Stimulated activated CD8-positive, alpha-beta memory T cell treated with anti-CD3 and anti-CD28 coated beads, Interleukin-12 subunit alpha, Interleukin-12 subunit beta, amount 100 ng/mL, for 1 hour (primary cell): ENCODE data around the gene CSNK2A1.
"Not testable (repeated sequence)": the region's sequence is repeated elsewhere in the genome, so short reads cannot be mapped to it uniquely, and the experiment has no call there.

Source experiments
- DNase-seq: peaks from one replicate; pipeline ENCODE4 v3.0.0-alpha.2; 2020; ENCODE audit warnings: low read depth

CSNK2A1 gene

DNA sequence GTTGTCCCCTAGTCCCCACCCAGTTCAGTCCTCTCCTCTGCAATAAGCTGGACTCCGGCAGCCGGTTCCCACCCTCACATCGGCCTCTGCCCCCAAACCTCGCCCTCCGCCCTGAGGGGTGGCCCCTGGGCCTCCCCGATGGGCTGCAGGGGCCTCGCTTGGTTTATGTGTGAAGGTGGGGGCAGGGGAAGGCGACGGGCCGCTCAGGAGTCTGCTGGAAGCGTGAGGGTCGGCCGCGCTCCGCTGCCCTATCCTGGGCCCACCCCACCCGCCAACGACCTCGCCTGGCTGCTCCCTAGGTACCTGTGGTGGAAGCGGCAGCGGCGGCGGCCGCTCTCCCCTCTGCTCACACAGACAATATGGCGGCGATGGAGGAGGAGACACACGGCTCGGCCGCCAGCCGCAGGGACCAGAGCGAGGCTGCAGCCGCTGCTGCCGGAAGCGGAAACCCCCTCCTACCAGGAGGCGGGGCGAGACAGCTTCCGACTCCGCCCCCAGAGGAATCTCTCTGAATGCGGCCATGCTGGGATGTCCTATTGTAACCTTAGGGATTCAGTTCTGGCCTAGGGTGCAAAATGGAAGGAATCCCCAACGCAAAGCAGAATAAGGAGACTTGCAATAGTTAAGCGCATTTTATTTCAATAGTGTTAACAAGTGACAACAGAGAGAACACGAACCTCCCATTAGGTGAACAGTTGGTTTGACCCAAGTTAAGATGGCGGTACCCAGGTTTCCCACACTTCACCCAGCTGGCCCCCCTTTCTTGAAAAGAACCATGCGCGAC lies at the start of gene CSNK2A1:
Gene CSNK2A1, minus strand, starts transcription at position 422 of the 784 bp plus-strand sequence. CDS start 35,239 bp downstream, outside the sequence.
- peak; percentile 91 for DNase-seq

DNA sequence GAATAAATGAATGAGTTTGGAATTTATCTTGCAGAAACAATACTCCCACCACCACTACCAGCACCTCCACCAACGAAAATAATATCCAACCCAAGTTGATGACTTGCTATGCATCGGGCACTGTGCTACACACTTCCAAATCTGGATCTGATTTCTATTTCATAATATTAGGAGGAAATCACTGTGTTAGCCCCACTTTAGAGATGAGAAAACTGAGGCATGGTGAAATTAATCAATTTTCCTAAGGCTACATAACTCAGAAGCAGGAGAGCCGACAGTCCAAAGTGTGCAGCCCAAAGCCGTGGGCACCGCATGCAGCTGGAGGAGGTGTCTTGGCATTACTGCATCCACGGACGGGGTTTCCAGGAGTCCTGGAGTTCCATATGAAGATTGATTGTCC lies 48.9 kb upstream of the CSNK2A1 start:
- DNase-seq = no peak

DNA sequence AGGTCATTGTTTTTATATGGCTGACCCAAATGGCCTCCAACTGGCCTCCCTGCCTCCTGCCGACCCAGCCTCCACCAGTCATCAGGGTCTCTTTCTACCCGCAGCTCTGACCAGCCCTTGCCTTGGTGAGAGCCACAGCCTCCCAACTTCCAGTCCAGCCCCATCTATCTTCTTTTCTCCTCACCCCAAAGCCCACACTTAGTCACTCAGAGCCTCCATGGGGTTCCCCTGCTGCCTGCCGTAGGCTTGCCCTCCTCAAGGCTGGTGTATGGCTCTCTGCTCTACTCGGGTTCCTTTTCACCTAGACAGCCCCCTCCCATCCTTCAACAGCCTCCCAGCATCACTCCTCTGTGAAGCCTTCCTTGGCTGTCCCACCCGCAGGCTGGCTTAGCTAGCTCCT lies 48.4 kb upstream of the CSNK2A1 start:
- DNase-seq = no peak

DNA sequence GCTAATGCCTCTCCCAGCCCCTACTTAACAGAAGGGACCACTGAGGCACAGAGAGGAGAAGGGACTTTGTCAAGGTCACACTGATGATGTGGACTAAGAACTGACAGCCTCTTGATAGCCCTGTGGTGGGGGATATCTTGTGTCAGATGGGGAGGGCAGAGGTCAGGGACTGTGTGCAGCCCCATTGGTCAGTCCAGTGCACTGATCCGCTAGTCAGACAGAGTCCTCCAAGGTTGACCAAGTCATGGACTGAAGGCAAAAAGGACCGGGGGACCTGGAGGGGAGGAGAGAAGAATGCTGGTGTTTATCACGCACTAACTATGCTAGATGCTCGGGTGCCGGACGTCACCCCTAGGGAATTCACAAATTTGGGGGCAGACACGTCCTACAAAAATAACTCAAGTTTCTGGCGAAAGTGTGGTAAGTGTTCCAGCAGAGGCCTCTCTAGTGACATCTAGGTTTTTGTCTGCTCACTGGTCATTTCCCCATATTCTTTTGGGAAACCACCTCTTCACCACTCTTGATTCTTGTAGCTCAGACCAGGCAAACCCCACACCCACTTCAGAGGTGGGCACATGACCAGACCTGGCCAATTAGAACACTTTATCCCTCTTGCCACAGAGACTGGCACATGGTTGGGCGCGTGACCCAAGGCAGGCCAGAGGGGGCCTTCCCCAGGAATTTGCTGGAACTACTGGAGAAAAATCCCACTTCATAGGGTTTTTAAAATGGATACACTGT lies 45.5 kb upstream of the CSNK2A1 start:
- DNase-seq = no peak

DNA sequence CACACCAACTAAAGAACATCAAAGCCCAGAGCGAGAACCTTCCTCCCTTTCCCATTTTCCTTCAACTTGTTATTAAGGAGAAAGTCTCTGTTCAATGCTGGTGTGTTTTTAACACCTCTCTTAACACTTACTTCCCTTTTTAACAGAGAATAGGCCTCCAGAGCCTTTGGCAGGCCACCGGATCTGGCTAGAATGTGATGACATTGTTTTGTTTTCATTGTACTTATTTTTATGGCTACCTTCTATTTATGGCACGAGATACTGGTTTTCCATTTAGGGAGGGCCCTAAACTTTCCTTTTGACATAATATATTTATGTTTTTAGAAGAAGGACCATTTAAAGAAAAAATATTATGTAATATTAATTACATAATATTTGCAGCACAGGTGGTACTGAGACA lies 44.9 kb upstream of the CSNK2A1 start:
- DNase-seq = no peak

DNA sequence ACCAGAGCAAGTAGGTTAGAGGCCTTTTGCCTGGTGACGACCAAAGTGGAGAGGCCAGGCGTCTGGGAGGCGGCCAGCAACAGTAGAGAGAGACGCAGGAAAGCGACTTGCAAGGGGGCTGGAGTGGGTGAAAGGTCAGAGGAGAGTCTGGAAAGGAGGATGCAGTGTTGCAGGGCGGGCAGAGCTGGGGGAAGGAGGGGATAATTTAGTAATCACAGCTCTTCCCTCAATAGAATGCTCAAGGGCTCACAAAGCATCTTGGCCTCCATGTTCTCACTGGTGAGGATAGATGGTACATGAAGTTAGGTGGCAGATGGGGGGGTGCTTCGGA lies 41.3 kb upstream of the CSNK2A1 start:
- no peak for DNase-seq

DNA sequence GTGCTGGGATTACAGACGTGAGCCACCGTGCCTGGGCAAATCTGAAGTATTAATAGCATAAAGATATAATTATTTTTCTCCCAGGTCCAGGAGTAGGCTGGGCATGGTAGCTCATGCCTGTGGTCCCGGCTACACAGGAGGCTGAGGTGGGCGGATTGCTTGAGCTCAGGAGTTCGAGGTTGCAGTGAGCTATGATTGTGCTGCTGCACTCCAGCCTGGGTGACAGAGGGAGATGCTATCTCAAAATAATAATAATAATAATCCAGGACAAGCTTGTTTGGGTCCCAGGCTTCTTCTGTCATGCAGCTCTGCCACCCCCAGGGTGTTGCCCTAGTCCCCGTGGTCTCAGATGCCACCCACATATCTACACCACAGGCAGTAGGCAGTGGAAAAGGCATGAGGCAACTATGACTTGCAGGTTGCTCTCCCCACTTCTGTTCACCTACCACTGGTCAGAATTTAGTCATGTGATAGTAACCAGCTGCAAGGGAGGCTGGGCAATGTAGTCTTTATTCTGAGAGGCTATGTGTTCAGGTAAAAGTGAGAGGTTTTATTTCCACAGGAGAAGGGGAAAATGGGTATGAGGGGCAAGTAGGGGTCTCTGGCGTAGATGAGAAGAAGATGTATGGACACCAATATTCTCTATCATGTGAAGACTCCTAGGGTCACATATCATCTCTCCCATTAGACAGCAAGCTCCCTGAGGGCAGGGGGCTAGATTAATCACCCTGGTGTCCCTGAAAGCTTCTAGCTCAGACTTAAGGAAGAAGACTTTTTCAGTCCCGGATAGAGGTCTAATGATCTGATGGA lies 40.8 kb upstream of the CSNK2A1 start:
- DNase-seq = no peak

DNA sequence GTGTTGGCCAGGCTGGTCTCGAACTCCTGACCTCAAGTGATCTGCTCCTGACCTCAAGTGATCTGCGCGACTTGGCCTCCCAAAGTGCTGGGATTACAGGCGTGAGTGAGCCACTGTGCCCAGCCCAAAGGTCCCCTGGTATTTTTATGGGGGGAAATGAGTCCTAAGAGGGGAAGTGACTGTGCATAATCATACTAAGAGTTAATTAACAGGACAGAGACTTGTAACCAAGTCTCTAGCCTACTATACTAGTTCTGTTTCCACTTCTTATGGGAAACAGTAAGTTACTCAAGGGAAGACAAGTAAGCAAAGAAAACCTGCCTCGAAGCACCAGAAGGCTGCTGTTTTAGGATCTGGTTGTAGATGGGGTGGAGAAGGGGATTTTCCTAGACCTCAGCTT lies 38.6 kb upstream of the CSNK2A1 start:
- no peak for DNase-seq

DNA sequence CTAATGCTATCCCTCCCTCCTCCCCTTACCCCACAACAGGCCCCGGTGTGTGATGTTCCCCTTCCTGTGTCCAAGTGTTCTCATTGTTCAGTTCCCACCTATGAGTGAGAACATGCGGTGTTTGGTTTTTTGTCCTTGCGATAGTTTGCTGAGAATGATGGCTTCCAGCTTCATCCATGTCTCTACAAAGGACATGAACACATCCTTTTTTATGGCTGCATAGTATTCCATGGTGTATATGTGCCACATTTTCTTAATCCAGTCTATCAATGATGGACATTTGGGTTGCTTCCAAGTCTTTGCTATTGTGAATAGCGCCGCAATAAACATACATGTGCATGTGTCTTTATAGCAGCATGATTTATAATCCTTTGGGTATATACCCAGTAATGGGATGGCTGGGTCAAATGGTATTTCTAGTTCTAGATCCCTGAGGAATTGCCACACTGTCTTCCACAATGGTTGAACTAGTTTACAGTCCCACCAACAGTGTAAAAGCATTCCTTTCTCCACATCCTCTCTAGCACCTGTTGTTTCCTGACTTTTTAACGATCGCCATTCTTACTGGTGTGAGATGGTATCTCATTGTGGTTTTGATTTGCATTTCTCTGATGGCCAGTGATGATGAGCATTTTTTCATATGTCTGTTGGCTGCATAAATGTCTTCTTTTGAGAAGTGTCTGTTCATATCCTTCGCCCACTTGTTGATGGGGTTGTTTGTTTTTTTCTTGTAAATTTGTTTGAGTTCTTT lies 35.5 kb upstream of the CSNK2A1 start:
- DNase-seq = not testable (repeated sequence)

DNA sequence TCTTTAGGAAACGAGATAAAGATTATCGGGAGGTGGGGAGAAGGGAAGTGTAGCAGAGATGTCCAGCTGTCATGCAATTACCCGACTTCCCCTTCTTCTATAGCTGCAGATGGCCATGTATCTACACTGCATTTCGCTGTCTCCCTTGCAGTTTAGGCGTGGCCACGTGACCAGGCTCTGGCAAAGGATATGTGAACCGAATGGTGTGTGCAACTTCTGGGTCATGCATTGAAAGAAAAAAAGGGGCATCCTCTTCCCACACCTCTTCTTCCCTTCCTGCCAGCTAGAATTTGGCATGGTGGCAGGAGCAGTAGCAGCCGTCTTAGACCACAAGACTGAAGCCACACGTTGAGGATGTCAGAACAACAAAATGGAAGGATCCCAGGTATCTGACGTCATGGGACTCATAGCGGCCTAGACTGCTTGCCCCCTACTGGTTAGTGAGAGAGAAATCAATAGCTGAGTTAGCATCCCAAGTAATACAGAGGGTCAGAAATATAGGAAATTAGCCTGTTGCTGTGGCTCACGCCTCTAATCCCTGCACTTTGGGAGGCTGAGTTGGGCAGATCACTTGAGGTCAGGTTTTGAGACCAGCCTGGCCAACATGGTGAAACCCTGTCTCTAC lies 33.7 kb upstream of the CSNK2A1 start:
- no peak for DNase-seq

DNA sequence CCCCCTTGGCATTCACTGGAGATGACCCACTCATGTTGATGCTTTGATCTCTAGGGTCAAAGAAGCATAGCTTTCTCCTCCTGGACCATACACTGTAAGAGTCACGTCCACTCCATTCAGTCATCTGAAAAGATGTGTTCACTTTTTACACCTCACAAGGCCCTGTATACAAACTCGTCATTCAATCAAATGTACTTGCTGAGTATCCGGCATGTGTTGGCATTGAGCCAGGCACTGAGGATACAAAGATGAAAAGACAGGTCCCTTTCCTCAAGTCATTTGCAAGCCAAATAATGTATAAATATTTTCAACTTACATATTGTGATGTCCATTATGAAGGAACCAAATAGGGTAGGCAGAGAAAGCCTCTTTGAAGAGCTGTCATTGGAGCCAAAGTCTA lies 32.6 kb upstream of the CSNK2A1 start:
- DNase-seq = no peak

DNA sequence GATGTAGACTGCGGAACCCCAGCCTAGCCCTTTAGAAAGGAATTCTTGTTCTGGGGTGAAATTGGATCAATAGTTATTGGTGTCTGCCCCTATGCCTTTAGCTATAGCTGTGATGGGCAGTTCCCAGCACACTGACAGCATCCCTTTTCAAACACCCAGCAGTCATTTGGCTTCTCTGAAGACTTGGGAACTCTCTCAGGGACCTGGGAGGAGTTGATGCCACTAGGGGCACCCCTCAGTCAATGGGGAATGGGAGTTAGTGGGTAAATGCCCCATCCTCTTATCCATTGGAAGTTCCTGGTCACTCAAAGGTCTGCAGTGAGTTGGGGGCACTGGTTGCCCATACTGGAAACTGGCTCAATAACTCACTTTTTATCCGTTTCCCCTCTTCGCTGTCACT lies 31.6 kb upstream of the CSNK2A1 start:
- DNase-seq = no peak

DNA sequence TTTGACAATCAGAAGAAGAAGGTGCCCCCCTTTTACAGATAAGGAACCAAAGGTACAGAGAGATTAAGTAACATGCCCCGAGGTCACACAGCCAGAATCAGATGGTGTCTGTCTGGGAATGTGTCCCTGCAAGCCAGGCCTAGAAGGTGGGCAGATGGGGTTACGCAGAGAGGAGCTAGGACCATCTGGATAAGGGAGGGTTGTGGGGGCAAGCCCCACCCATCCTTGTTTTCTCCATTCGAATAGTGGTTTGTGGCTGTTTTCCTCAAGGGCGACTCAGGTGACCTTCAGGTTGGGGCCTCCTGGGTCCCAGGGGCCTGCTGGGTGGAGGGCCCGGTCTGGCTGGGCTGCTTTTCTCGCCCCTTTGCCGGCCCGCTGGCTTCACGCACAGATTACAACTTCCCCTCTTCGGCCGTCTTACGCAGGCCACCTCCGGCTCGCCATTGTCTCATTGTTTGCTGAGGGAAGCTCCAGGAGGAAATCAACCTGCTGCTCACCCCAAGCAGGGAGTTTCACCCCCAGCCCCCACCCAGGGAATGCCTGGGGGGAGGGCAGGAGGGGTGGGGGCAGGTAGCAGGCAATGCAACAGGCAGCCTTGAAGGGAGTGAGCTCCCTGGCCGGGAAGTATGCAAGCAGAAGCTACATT lies 30.8 kb upstream of the CSNK2A1 start:
- no peak for DNase-seq

DNA sequence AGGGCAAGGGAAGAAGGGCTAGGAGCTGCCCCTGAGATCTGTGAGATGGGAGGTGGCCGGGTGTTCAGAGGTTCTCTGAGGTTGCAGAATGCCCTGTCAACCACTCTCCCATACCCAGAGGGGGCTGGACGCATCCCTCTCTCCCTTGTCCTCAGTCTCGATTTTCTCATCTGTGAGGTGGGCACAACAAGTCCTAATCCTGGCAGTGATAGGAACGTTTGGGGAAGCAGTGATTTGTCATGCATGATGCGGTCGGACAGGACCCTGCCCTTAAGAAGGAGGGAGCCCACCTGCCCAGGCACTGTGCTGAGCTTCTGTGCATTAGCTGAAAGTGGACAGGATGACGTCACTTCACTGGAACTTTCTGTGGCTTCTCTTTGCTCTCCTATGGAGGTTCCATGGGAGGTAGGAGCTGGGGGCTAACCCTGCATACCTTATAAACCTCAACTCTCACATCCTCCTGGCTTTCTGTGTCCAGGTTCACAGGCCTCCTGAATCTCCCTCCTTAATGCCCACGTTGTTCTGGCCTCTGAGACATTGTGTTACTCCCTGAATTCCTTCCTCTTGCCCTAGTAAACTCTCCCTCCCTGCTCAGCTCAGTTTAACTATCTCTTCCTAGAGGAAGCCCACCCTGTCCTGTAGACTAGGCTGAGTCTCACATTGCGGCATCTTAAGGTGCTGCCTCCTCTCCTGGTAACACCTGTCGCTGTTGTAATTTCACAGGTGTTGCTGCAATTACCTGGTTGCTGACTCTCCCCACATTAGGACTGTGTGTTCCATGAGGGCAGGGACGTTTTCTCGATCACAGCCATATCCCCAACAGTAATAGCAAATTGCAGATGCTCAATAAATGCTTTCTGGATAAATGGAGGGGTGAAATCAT lies 30.1 kb upstream of the CSNK2A1 start:
- DNase-seq = no peak

DNA sequence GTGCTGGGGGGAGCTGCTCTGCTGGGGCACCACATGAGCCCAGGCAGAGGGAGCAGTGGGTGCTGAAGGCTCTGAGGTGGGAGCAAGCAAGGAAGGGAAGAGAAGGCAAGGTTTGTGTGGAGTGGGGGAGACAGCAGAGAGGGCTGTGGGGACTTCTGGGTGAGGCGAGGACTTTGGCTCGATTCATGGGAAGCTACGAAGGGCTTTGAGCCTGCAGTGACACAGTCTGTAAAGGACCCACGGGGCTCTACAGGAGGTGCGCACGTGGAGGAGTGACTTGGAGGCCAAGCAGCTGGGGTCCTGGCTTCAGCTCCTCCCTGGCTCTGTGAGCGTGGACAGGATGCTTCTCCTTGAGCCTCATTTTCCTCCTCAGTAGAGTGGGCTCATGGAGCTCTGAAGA lies 29.1 kb upstream of the CSNK2A1 start:
- no peak for DNase-seq

DNA sequence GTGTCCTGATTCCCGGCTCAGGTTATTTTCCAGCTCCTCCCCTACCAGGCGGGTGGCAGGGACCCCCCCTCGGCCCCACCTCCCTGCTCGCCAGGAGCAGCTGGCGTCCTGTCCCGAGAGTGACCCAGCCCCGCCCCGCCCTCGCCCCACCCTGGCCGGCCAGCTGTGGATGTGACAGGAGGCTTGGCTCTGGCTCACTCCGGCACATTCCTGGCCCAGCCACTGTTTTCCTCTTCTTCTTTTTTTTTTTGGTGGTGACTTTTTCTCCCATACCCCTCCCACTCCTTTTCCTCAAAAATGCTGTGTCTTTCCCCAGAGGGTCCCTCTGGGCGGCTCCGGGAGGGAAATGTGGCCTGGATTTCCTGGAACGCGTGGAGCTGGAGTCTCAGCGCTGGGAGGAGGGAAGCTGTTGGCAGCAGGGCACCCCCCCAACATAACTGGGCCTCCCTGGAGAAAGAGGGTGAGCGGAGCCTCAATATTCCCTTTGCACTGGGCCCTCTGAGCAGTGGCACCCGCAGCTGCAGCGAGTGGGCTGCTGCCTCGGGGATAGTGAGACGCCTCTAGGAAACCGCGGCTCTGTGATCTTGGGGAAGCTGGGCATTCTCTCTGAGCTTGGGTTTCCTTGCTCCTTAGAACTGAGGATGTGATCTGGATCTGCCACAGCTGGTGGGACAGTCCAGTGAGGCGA lies 28.3 kb upstream of the CSNK2A1 start:
- no peak for DNase-seq

DNA sequence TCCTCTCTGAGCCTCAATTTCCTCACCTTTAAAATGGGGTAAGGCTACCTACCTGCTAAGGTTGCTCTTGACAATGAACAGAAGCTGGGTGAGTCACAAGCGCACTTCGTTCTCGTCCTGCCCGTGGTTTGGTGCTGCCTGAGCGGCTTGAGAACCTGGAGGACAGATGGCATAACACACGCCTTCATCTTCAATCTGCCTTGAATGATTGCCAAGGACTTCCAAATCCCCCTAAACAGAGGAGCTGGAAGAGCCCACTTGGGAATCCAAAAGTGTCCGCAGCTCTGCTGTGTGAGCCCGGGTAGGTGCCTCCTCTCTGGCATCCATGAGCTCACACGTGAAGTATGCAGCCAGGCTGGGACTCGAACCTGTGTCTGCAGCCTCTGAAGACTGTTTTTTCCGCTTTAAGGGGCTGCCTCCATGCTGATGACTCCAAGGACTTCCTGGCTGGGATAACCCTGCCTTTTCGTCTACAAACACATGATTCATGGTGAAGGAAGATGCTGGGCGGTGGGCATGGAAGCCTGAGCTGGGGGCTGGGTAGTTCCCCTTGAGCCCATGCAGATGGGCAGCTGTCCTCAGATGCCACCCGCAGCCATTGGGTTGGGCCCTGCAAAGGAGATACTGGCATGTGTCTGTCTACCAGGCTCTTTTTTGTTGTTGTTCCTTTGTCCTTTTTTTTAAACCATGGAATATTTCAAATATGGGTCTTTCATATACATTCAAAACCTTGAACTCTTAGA lies 25.3 kb upstream of the CSNK2A1 start:
- DNase-seq = no peak

DNA sequence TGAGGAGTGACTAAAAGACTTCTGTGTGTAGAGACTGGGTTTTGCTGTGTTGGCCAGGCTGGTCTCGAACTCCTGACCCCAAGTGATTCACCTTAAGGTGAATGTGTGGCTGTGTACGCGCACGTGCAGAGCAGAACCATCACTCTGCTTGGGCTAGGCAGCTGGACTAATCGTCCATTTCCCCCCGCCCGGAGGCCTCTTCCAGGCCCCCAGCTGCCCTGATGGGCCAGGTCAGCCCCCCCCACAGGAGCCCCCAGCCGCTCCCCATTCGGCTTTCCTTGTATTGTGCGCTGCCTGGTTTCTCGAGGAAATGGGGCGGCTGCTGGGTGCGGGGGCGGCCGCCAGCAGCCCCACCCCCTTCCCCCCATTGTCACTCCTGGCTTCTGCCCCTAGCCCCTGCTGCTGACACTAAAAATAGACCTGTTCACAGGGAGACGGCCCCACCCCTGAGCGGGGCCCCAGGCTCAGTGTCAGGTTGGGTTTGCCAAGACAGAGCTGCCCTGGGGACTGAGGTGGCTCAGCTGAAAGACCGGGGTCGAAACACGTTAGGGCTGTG lies 24.6 kb upstream of the CSNK2A1 start:
- no peak for DNase-seq

DNA sequence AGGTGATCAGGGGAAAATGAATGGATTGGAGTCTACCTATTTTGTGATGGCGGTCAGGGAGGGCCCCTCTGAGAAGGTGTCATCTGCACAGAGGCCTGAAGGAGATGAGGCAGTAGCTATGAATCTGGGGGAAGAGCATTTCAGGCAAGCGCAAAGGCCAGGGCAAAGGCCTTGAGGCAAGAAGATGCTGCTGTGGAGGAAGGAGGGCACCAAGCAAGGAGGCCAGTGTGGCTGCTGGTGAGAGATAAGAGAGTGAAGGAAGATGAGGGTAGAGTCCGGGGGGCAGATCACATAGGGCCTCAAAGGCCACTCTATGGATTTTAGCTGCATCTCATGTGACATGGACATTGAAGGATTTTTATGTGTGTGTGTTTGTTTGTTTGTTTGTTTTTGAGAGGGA lies 20.6 kb upstream of the CSNK2A1 start:
- no peak for DNase-seq
